Panc1 (cell line): ENCODE measurements around the gene FGD4. TPM values are rescaled to one million over a fixed set of nuclear protein-coding genes. Genes with fewer than 3 reads are reported as not detected.

Source experiments
- ATAC-seq: fragments of 200-7000 bp; cut with Tn5 transposase; 2 replicates; pipeline ENCODE4 v1.9.1; 2020; ENCODE audit warnings: mild to moderate bottlenecking, moderate library complexity
- BruUV-seq: library from RNA; stranded (reverse); fragments of 400-500 nt; replicated peaks from 2 replicates; lab custom pipeline; 2021; lab: Mats Ljungman, UMichigan
- CTCF ChIA-PET: fragments of 300-600 bp; sonication (Branson Sonifier 250); formaldehyde crosslinking; loops from one replicate; lab custom pipeline; 2022; ENCODE audit warnings: antibody characterized with exemption; lab: Charles Lee
- POLR2A ChIA-PET: fragments of 300-600 bp; sonication (Branson Sonifier 250); formaldehyde crosslinking; loops from one replicate; lab custom pipeline; 2022; ENCODE audit warnings: antibody characterized with exemption; lab: Charles Lee
- DNase-seq: peaks from one replicate; pipeline ENCODE4 v3.0.0-alpha.2; 2010; ENCODE audit warnings: low read depth, low spot score
- H3K27ac ChIP-seq: 2 replicates; pipeline ENCODE4 v1.5.1; 2011; ENCODE audit warnings: mild to moderate bottlenecking, low read length, inconsistent platforms
- H3K27me3 ChIP-seq: fragments of 200-500 bp; sonication (Bioruptor generic); 2 replicates; pipeline ENCODE4 v1.6.0; 2014; ENCODE audit warnings: low read length, inconsistent platforms; ENCODE audit not compliant: control insufficient read depth, insufficient read depth
- H3K36me3 ChIP-seq: fragments of 200-500 bp; sonication (Bioruptor generic); 2 replicates; pipeline ENCODE4 v1.5.1; 2014; ENCODE audit warnings: inconsistent platforms, mild to moderate bottlenecking, low read length, moderate library complexity; ENCODE audit not compliant: control insufficient read depth, insufficient read depth
- H3K4me1 ChIP-seq: 2 replicates; pipeline ENCODE4 v1.5.1; 2011; ENCODE audit warnings: inconsistent platforms, mild to moderate bottlenecking, low read length, moderate library complexity; ENCODE audit not compliant: control insufficient read depth, insufficient read depth
- H3K4me3 ChIP-seq, 2 experiments: 2 replicates each; pipeline ENCODE4 v1.5.1; 2011 to 2012; ENCODE audit warnings: low read depth in 2 of 2, low read length in 2 of 2, mild to moderate bottlenecking in 2 of 2, inconsistent platforms in 1 of 2, moderate library complexity in 1 of 2
- H3K9me3 ChIP-seq: fragments of 200-500 bp; sonication (Bioruptor generic); 2 replicates; pipeline ENCODE4 v1.5.1; 2014; ENCODE audit warnings: low read depth, mild to moderate bottlenecking, inconsistent platforms, low read length, moderate library complexity; ENCODE audit not compliant: control insufficient read depth, insufficient read depth
- CTCF ChIP-seq: fragments of 450-650 bp; IDR thresholded peaks from 2 replicates; pipeline ENCODE4 v1.5.1; 2017; ENCODE audit warnings: mild to moderate bottlenecking
- POLR2AphosphoS5 ChIP-seq: IDR thresholded peaks from 2 replicates; pipeline ENCODE4 v1.6.1; 2012; ENCODE audit warnings: mild to moderate bottlenecking, low read depth, low read length, moderate library complexity
- SIN3A ChIP-seq: IDR thresholded peaks from 2 replicates; pipeline ENCODE4 v1.6.1; 2012; ENCODE audit warnings: low read depth, mild to moderate bottlenecking, low read length, moderate library complexity, borderline replicate concordance; ENCODE audit not compliant: insufficient read depth
- TCF7L2 ChIP-seq: IDR thresholded peaks from 2 replicates; pipeline ENCODE4 v1.6.1; 2011; ENCODE audit warnings: mild to moderate bottlenecking, low read depth, low read length, inconsistent platforms
- in situ Hi-C: cut with HindIII; loops from 2 replicates; pipeline ENCODE4 v1.10.0; 2016; ENCODE audit warnings: low sequenced_read_pairs, low pct_unique_long_range_greater_than_20kb
- intact Hi-C: fragments of 100-400 bp; cut with micrococcal nuclease; formaldehyde crosslinking; loops from one replicate; pipeline ENCODE4 v1.10.0; 2022; ENCODE audit not compliant: unreplicated experiment
- total RNA-seq: library from RNA; stranded (reverse); gene quantifications from one replicate; pipeline ENCODE4 v1.2.1, GENCODE V29; 2021; ENCODE audit not compliant: unreplicated experiment
- TF ChIP-seq, protein P1 (sequence below), 2 experiments: IDR thresholded peaks; 2 replicates each; pipeline ENCODE4 v1.6.1; 2011 to 2012; ENCODE audit warnings: low read depth in 2 of 2, control low read depth in 1 of 2, low read length in 1 of 2, mild to moderate bottlenecking in 1 of 2, moderate library complexity in 1 of 2; ENCODE audit not compliant: insufficient read depth in 1 of 2

FGD4 gene
- total RNA-seq, 1 experiment from 2014 or later: 5.0 TPM

GRCh38 chr12:32490801-32491200 lies 91.4 kb downstream of the FGD4 start:
- no peak overlapping the region for H3K27ac ChIP-seq
- H3K36me3 ChIP-seq: no peaks in the 10 kb centered on the region
- no peaks in the 10 kb centered on the region for H3K4me1 ChIP-seq
- in situ Hi-C loops (no loop called here), intact Hi-C loops (no loop called here)
- H3K27me3 ChIP-seq: no peaks in the 10 kb centered on the region
- ChIA-PET POLR2A (interaction anchor here (0.6 kb wide), 1 partner anchor 38 kb away, joined by 3 read pairs; no protein-coding TSS in a partner anchor), CTCF (no interaction called here)
- DNase-seq: no peak
- no peak for ATAC-seq
- no TSS peak for BruUV-seq
- no peak overlapping the region for H3K4me3 ChIP-seq
- TF ChIP-seq SIN3A (no peak), TCF7L2 (no peak), CTCF (no peak), POLR2AphosphoS5 (no peak)
- TF ChIP-seq, protein P1, sequence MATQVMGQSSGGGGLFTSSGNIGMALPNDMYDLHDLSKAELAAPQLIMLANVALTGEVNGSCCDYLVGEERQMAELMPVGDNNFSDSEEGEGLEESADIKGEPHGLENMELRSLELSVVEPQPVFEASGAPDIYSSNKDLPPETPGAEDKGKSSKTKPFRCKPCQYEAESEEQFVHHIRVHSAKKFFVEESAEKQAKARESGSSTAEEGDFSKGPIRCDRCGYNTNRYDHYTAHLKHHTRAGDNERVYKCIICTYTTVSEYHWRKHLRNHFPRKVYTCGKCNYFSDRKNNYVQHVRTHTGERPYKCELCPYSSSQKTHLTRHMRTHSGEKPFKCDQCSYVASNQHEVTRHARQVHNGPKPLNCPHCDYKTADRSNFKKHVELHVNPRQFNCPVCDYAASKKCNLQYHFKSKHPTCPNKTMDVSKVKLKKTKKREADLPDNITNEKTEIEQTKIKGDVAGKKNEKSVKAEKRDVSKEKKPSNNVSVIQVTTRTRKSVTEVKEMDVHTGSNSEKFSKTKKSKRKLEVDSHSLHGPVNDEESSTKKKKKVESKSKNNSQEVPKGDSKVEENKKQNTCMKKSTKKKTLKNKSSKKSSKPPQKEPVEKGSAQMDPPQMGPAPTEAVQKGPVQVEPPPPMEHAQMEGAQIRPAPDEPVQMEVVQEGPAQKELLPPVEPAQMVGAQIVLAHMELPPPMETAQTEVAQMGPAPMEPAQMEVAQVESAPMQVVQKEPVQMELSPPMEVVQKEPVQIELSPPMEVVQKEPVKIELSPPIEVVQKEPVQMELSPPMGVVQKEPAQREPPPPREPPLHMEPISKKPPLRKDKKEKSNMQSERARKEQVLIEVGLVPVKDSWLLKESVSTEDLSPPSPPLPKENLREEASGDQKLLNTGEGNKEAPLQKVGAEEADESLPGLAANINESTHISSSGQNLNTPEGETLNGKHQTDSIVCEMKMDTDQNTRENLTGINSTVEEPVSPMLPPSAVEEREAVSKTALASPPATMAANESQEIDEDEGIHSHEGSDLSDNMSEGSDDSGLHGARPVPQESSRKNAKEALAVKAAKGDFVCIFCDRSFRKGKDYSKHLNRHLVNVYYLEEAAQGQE (IDR thresholded peaks at IDR 0.05; ENCODE audit: insufficient read depth in 1 of 2, low read depth in 2 of 2, low read length in 1 of 2): no peak
- no peaks in the 10 kb centered on the region for H3K9me3 ChIP-seq

DNA sequence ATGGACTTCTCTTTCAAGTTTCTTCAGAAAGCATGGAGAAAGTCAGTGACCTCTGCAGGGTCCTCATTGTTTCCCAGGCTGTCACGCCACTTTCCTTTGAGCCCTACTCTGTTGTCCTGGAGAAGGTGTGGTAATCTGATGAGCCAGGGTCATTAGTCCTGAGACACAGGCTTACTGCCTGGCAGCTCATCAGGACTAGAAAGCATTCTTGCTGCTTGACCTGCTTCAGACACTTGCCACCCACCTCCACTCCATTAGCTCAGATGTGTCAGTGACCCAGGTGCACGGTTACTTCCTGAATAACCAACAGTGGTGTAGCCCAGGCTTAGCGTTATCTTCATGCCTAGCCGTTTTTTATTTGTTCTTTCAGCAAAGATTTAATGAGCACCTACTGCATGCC lies 93.9 kb downstream of the FGD4 start:
- no peaks in the 10 kb centered on the region for H3K9me3 ChIP-seq
- H3K27ac ChIP-seq: no peak overlapping the region
- CTCF ChIA-PET: interaction anchor here (0.6 kb wide), 1 partner anchor 127 kb away, joined by 9 read pairs; no protein-coding TSS in a partner anchor
- no peaks in the 10 kb centered on the region for H3K27me3 ChIP-seq
- TF ChIP-seq TCF7L2 (no peak), CTCF (no peak), SIN3A (no peak), POLR2AphosphoS5 (no peak)
- TF ChIP-seq, protein P1 (IDR thresholded peaks at IDR 0.05; ENCODE audit: insufficient read depth in 1 of 2, low read depth in 2 of 2, low read length in 1 of 2): no peak
- no peak for ATAC-seq
- H3K36me3 ChIP-seq: no peaks in the 10 kb centered on the region
- no peak for DNase-seq
- POLR2A ChIA-PET: no interaction called here
- no peak overlapping the region for H3K4me3 ChIP-seq
- intact Hi-C loops (no loop called here), in situ Hi-C loops (no loop called here)
- no peaks in the 10 kb centered on the region for H3K4me1 ChIP-seq
- no TSS peak for BruUV-seq
